HL-60/S4 (cell line): ENCODE measurements around the gene AOC3.

ENCODE experiments used
- in situ Hi-C: fragments of 300-500 bp; cut with MboI; formaldehyde crosslinking; loops from 2 replicates; pipeline ENCODE4 v1.14.3; 2022; ENCODE audit warnings: low sequenced_read_pairs

Gene AOC3

GRCh38 chr17:42850954-42851353 is at the start of gene AOC3:
AOC3 (plus strand) TSS chr17:42851199; CDS start chr17:42851344, 145 bp downstream.
- in situ Hi-C loops: no loop called here

- in situ Hi-C loops: no loop called here
Measured at GRCh38 chr17:42803074-42803883, 47.7 kb upstream of the AOC3 start.

GRCh38 chr17:42804918-42805367 is 46.1 kb upstream of the AOC3 start:
- in situ Hi-C loops: no loop called here

GRCh38 chr17:42806249-42806648 is 44.8 kb upstream of the AOC3 start:
- in situ Hi-C loops: no loop called here

GRCh38 chr17:42809250-42809649 is 41.7 kb upstream of the AOC3 start:
- in situ Hi-C loops: no loop called here

- in situ Hi-C loops: no loop called here
Measured at GRCh38 chr17:42814633-42815399, 36.2 kb upstream of the AOC3 start.

- in situ Hi-C loops: no loop called here
Measured at GRCh38 chr17:42817866-42818265, 33.1 kb upstream of the AOC3 start.

GRCh38 chr17:42818379-42818778 is 32.6 kb upstream of the AOC3 start:
- in situ Hi-C loops: no loop called here

GRCh38 chr17:42819939-42820535 is 31.0 kb upstream of the AOC3 start:
- in situ Hi-C loops: no loop called here

GRCh38 chr17:42821176-42821575 is 29.8 kb upstream of the AOC3 start:
- in situ Hi-C loops: no loop called here

- in situ Hi-C loops: loop anchor here (25.0 kb wide), 2 partner anchors 110 to 485 kb away; no protein-coding TSS in a partner anchor
Measured at GRCh38 chr17:42827472-42827871, 23.5 kb upstream of the AOC3 start.

GRCh38 chr17:42830971-42831370 is 20.0 kb upstream of the AOC3 start:
- in situ Hi-C loops: loop anchor here (25.0 kb wide), 2 partner anchors 106 to 481 kb away; no protein-coding TSS in a partner anchor

- in situ Hi-C loops: loop anchor here (25.0 kb wide), 2 partner anchors 105 to 480 kb away; no protein-coding TSS in a partner anchor
Measured at GRCh38 chr17:42832213-42832933, 18.6 kb upstream of the AOC3 start.

GRCh38 chr17:42832934-42833766 is 17.8 kb upstream of the AOC3 start, which contains the start of gene PSME3:
PSME3 (plus strand) TSS chr17:42833397; CDS start chr17:42833632, 235 bp downstream.
- in situ Hi-C loops: loop anchor here (25.0 kb wide), 2 partner anchors 104 to 479 kb away; no protein-coding TSS in a partner anchor

- in situ Hi-C loops: loop anchor here (25.0 kb wide), 2 partner anchors 103 to 478 kb away; no protein-coding TSS in a partner anchor
Measured at GRCh38 chr17:42833767-42834422, 17.1 kb upstream of the AOC3 start.

GRCh38 chr17:42835732-42836131 is 15.3 kb upstream of the AOC3 start:
- in situ Hi-C loops: loop anchor here (25.0 kb wide), 2 partner anchors 102 to 477 kb away; no protein-coding TSS in a partner anchor

GRCh38 chr17:42841975-42842685 is 8.9 kb upstream of the AOC3 start:
- in situ Hi-C loops: loop anchor here (25.0 kb wide), 2 partner anchors 95 to 470 kb away; no protein-coding TSS in a partner anchor

GRCh38 chr17:42843358-42843934 is 7.6 kb upstream of the AOC3 start:
- in situ Hi-C loops: loop anchor here (25.0 kb wide), 2 partner anchors 94 to 469 kb away; no protein-coding TSS in a partner anchor
